ENCODE data around the gene DACT3. TPM values are rescaled to one million over a fixed set of nuclear protein-coding genes. Genes with fewer than 3 reads are reported as not detected.

DACT3 gene, protein sequence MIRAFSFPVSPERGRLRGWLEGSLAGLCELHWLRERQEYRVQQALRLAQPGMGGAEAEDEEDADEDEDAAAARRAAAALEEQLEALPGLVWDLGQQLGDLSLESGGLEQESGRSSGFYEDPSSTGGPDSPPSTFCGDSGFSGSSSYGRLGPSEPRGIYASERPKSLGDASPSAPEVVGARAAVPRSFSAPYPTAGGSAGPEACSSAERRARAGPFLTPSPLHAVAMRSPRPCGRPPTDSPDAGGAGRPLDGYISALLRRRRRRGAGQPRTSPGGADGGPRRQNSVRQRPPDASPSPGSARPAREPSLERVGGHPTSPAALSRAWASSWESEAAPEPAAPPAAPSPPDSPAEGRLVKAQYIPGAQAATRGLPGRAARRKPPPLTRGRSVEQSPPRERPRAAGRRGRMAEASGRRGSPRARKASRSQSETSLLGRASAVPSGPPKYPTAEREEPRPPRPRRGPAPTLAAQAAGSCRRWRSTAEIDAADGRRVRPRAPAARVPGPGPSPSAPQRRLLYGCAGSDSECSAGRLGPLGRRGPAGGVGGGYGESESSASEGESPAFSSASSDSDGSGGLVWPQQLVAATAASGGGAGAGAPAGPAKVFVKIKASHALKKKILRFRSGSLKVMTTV
- polyA plus RNA-seq (2014; cell fraction: cytosol; rRNA removed) = 3.1 and 6.6 TPM in 2 replicates
- polyA plus RNA-seq (2014; cell fraction: nucleus; rRNA removed) = 3.2 and 5.7 TPM in 2 replicates

GRCh38 chr19:46661020-46661731, at the start of gene DACT3:
TSS of gene DACT3 (minus strand) at chr19:46661182. CDS start at chr19:46661064, 118 bp downstream.
- DNase-seq (ENCODE audit: low spot score) = peak; percentile 98

DNA sequence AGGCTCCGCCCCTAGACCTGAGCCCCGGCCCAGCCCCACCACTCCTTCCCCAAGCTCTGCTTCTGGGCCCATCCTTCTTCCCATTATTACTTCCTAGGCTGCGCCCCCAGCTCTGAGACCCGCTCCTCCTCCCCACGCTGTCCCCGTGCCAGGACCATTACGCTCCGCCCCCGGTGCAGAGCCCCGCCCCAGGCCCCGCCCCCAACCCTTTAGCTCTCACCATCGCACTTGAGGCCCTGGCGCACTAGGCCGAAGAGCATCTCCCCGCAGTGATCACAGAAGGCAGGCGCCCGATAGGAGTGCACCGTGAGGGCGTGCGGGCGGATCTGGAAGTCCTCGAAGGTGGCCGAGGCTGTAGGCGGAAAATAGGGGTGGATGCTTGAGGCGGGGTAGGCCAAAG, 49.7 kb upstream of the DACT3 start:
- no peak for DNase-seq (ENCODE audit: low spot score)

DNA sequence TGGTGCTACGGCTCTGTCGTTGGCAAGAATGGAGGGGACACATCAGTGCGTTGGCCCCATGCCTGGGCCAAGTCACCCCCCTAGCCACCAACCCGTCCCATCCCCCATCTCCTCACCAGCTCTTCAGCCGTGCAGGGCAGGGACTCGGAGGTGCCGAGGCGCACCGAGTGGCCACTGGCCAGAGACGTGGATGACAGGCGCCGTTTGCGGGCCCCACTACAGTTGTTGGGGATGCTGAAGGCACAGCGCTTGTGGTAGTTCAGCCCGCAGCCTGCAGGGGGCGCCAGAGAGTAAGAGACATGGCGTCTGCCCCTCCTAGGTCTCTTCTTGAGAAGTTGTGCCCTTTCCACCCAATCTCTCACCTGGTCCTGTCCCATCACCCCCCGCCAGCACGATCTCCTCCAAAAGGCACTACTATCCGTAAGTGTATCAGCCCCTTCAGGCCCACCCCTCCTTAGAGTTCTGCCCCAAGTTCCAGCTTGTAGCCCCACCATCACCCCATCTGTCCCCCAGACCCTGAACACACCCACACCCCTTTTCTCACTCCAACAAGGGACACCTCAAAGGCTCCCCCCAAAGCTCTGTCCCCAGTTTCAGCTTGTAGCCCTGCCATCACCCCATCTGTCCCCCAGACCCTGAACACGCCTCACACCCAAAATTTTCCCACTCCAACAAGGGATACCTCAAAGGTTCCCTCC, 43.5 kb upstream of the DACT3 start:
- no peak for DNase-seq (ENCODE audit: low spot score)

DNA sequence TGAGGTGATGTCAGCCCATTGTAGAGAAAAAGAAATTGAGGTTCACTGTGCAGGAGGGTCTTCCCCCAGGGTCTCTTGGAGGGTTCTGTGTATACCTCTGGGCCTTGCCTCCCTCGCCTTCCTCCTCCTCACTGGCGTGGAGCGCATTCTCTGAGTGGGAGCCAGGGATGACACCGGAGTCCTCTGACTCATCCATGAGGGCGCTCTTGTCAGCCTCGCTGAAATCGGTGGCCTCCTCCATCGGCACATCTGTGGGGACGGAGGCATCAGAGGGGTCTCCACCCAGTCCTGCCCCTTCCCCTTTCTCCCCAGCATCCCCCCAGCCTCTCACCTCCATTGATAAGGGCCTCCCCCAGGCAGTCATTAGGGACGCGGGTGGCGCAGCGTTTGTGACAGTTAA, 39.7 kb upstream of the DACT3 start:
- no peak for DNase-seq (ENCODE audit: low spot score)

GRCh38 chr19:46698395-46699321, 37.7 kb upstream of the DACT3 start:
- DNase-seq (ENCODE audit: low spot score) = no peak

- DNase-seq (ENCODE audit: low spot score) = peak; percentile 69
Measured at GRCh38 chr19:46697204-46697960, 36.4 kb upstream of the DACT3 start.

- DNase-seq (ENCODE audit: low spot score) = no peak
Measured at GRCh38 chr19:46696866-46697203, 35.9 kb upstream of the DACT3 start.

- no peak for DNase-seq (ENCODE audit: low spot score)
Measured at GRCh38 chr19:46696052-46696451, 35.1 kb upstream of the DACT3 start.

DNA sequence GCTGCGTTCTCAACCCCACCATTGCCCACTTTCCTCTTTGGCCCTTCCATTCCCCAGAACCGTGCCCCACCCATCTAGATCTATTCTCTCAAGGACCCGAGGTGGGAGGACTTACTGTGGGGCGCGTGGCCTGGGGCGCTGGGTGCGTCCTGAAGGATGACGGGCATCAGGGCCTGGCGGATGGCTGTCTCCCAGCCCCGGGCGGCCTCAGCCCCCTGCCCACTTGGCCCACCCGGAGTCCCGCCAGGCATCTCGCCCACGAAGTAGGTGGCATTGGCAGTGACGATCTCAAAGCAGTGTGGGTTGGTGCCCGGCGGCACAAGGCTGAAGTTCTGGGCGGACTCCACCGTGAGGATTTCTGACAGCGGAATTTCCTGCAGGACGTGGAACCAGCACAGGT, 32.8 kb upstream of the DACT3 start:
- no peak for DNase-seq (ENCODE audit: low spot score)

DNA sequence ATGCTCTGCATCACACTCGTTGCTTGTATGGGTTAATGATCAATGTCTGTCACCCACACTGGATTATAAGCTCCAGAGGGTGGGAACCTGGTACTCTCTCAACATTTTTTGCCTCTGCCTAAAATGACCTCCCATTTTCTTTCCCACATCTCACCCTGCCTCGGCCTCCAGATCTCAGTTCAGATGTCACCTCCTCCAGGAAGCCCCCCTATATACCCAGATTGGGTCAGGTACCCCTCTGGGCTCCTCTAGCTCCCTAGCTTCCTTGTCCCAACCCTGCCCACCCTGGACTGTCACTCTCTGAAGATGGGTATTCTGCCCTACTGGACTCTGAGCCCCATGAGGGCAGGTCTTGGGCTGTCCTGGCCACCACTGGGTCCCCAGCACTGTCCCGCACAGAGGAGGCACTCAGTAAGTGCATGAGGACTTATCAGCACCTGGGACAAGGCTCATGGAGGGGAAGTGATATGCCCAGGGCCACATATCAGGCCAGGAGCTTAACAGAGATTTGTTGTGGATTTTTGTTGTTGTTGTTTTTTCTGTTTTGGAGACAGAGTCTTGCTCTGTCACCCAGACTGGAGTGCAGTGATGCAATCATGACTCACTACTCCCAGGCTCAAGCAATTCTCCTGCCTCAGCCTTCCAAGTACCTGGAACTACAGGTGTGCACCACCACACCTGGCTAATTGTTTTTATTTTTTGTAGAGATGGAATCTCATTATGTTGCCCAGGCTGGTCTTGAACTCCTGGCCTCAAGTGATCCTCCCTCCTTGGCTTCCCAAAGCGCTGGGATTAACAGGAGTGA, 32.1 kb upstream of the DACT3 start:
- DNase-seq (ENCODE audit: low spot score) = no peak

DNA sequence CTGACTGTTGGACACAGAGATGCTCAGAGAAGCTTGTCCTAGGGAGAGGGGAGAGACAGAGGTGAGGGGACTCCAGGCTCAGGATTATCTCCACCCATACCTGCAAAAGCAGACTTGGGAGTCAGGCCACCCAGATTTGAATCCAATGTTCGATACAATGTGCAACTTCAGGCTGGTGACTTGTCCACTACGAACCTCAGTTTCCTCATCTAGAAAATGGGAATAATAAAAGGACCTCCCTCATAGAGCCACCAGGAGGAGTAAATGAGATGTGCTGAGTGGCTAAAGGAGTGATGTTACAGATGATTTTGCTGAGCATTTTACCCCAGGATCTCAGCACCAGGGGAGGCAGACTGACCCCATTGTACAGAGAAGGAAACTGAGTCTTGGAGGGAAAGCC, 31.0 kb upstream of the DACT3 start:
- no peak for DNase-seq (ENCODE audit: low spot score)

DNA sequence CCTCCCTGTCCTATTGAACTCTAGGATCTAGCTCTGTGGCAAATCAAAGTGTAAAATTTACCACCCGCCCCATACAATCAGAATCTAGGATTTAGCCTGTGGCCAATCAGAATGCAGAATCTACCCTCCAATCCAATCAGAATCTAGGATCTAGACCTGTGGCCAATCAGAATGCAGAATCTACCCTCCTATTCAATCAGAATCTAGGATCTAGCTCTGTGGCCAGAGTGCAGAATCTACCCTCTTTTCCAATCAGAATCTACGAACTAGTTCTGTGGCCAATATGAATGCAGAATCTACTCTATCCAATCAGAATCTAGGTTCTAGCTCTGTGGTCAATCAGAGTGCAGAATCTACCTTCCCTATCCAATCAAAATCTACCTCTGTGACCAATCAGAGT, 30.1 kb upstream of the DACT3 start:
- DNase-seq (ENCODE audit: low spot score) = no peak

DNA sequence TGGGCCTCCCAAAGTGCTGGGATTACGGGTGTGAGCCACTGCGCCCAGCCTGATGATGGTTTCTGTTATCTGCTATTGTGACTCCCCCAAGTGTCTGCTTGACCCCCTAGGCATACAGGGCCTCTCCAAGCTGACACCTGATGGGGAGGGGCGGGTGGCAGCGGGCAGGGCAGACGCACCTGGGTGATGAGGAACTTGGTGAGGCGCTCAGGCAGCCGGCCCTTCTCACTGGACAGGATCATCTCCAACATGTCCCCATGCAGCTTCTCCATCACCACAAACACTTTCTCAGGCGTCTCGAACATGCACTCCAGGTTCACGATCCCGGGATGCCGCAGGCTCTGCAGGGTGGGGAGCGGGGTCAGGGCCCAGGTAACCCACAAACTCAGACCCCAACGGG, 28.4 kb upstream of the DACT3 start:
- DNase-seq (ENCODE audit: low spot score) = no peak

DNA sequence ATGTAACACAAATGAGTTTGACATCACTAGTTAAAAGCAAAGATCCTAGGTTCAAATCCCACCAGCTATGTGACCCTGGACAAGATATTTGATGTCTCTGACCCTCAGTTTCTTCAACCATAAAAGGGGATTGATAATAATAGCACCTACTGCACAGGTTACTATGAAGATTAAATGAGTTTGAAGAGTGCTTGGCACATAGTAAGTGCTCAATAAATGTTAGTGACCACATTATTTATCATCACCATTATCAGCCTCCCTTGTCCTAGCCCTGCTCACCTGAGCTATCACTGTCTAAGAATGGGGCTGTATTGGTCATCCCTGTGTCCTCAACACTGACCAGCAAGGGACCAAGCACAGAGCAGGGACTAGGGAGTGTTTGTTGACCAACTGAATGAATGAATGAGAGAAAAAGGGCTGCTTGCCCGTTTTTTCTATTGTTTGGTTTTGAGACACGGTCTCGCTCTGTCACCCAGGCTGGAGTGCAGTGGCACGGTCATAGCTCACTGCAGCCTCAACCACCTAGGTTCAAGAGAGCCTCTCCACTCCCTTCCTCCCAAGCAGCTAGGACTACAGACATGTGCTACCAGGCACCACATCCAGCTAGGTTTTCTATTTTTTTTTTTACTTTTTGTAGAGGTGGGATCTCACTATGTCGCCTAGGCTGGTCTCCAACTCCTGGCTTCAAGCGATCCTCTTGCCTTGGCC, 26.6 kb upstream of the DACT3 start:
- DNase-seq (ENCODE audit: low spot score) = no peak

GRCh38 chr19:46685189-46685588, 24.2 kb upstream of the DACT3 start:
- no peak for DNase-seq (ENCODE audit: low spot score)

DNA sequence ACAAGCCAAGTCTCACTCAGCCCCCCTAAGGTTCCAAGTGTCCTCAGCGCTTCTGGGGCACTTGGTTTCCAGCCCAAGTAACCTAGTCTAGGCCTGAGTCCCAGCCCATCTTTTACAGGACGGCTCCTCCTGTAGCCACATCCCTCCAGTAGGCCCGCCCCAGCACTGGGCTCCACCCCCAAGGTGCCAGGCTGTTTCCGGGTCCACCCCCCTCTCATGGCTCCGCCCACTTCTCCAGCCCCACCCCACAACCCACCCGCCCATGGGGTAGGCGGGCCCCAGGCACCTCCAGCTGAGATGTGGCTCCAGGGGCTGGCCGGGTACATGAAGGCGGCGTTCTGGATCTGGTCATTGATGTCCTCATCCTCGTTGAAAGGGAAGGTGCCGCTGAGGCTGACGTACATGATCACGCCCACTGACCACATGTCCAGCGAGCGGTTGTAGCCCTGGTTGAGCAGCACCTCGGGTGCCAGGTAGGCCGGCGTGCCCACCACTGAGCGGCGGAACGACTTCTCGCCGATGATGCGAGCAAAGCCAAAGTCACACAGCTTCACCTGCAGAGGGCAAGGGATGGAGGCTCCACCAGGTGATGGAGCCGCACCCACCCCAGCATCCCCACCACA, 17.2 kb upstream of the DACT3 start:
- no peak for DNase-seq (ENCODE audit: low spot score)

DNA sequence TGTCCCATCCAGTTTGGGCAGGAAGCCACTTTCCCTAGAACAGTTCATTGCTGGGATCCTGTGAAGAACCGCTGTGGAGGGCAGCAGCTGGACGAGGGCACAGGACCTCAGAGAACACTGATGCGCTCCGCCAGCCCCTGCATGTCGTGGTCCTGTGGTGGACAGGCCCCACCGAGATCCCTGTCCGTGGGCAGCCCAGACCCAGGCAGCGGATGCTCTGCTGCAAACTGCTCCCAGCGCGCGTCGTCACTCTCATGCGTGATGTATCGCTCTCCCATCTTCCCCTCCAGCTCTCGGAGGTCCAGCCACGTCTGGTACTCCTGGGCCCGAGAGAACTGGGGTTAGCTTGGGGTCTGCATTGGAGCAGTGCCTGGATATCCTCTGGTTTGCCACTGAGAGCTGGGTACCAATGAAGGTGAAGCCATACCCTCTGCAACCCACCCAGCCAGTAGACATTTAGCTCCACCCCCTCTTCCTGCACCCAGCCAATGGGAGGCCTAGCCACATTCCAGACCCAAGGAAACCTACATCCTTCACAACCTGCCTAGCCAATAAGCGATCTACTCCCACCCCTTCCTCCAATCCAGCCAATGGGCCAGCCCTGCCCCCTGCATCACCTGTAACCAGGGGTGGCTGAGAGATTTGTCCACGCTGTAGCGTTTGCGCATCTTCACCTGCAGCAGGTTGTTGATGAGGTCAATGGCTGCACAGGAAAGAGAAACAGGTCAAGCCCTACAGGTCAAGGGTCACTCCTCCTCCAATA, 13.6 kb upstream of the DACT3 start:
- peak; percentile 35 for DNase-seq (ENCODE audit: low spot score)

Measured in SK-N-DZ (cell line).